ENCODE measurements around the gene LOXHD1.

The LOXHD1 gene

GRCh38 chr18:46629361-46629760 lies 27.7 kb downstream of the LOXHD1 start:
- Histone ChIP-seq H3K27me3 (ENCODE audit: insufficient read depth, low read length) (no peaks in the 10 kb centered on the region; the same call in 1 of the 2 replicates), H3K36me3 (ENCODE audit: insufficient read depth, low read length) (no peaks in the 10 kb centered on the region)
- no peak for TF ChIP-seq EZH2 (IDR thresholded peaks at IDR 0.05; ENCODE audit: borderline replicate concordance, low read length)
- TF ChIP-seq, protein P1, sequence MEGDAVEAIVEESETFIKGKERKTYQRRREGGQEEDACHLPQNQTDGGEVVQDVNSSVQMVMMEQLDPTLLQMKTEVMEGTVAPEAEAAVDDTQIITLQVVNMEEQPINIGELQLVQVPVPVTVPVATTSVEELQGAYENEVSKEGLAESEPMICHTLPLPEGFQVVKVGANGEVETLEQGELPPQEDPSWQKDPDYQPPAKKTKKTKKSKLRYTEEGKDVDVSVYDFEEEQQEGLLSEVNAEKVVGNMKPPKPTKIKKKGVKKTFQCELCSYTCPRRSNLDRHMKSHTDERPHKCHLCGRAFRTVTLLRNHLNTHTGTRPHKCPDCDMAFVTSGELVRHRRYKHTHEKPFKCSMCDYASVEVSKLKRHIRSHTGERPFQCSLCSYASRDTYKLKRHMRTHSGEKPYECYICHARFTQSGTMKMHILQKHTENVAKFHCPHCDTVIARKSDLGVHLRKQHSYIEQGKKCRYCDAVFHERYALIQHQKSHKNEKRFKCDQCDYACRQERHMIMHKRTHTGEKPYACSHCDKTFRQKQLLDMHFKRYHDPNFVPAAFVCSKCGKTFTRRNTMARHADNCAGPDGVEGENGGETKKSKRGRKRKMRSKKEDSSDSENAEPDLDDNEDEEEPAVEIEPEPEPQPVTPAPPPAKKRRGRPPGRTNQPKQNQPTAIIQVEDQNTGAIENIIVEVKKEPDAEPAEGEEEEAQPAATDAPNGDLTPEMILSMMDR (IDR thresholded peaks at IDR 0.05; ENCODE audit: low read length) = no peak

GRCh38 chr18:46628206-46628605 lies 28.8 kb downstream of the LOXHD1 start:
- TF ChIP-seq EZH2 (IDR thresholded peaks at IDR 0.05; ENCODE audit: borderline replicate concordance, low read length) = no peak
- Histone ChIP-seq H3K27me3 (ENCODE audit: insufficient read depth, low read length) (no peaks in the 10 kb centered on the region; the same call in 1 of the 2 replicates), H3F3A (ENCODE audit: insufficient read depth, low read length) (no peaks in the 10 kb centered on the region), H3K9me2 (ENCODE audit: low read depth, low read length) (no peaks in the 10 kb centered on the region), H3K9ac (ENCODE audit: low read length) (no peak overlapping the region), H3K9me3 (ENCODE audit: low read length) (no peaks in the 10 kb centered on the region), H3K79me2 (ENCODE audit: insufficient read depth, low read length) (no peaks in the 10 kb centered on the region), H3K4me1 (ENCODE audit: insufficient read depth, low read length, severe bottlenecking) (no peaks in the 10 kb centered on the region), H3K4me2 (ENCODE audit: low read length) (no peak overlapping the region), H4K20me1 (ENCODE audit: insufficient read depth, low read length) (no peaks in the 10 kb centered on the region), H3K4me3 (ENCODE audit: low read depth, low read length, poor library complexity, severe bottlenecking) (no peak overlapping the region), H2AFZ (ENCODE audit: low read length) (no peak overlapping the region), H3K27ac (ENCODE audit: low read depth, low read length, poor library complexity, severe bottlenecking) (no peak overlapping the region), H3K36me3 (ENCODE audit: insufficient read depth, low read length) (no peaks in the 10 kb centered on the region)

More at GRCh38 chr18:46629361-46629760, 27.7 kb downstream of the LOXHD1 start:
- H3K27ac ChIP-seq (ENCODE audit: low read depth, low read length, poor library complexity, severe bottlenecking) = no peak overlapping the region
- no peak overlapping the region for H3K9ac ChIP-seq (ENCODE audit: low read length)
- H3F3A ChIP-seq (ENCODE audit: insufficient read depth, low read length) = no peaks in the 10 kb centered on the region
- no peaks in the 10 kb centered on the region for H3K79me2 ChIP-seq (ENCODE audit: insufficient read depth, low read length)
- H3K9me2 ChIP-seq (ENCODE audit: low read depth, low read length) = no peaks in the 10 kb centered on the region
- no peak overlapping the region for H3K4me2 ChIP-seq (ENCODE audit: low read length)
- H3K9me3 ChIP-seq (ENCODE audit: low read length) = no peaks in the 10 kb centered on the region
- H2AFZ ChIP-seq (ENCODE audit: low read length) = no peak overlapping the region
- H3K4me3 ChIP-seq (ENCODE audit: low read depth, low read length, poor library complexity, severe bottlenecking) = no peak overlapping the region
- no peaks in the 10 kb centered on the region for H3K4me1 ChIP-seq (ENCODE audit: insufficient read depth, low read length, severe bottlenecking)
- no peaks in the 10 kb centered on the region for H4K20me1 ChIP-seq (ENCODE audit: insufficient read depth, low read length)

DNA sequence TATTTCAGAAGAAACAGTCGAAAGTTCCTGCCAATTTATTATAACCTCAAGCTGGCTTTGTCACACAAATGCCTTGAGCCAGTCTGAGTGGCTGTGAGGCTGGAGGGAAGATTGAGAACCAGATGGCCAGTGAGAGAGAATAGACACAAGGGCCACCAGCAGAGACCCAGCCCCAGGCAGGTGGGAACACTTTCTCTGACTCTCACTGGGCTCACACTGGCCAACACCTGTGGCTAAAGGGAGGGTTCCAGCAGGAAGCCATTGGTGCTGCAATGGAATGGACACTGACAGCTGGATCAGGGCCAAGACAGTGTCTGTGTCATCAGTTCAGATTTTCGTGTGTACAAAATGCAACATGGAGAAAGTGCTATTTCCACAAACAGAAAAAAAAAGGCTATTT lies 29.9 kb downstream of the LOXHD1 start:
- Histone ChIP-seq H4K20me1 (ENCODE audit: insufficient read depth, low read length) (no peaks in the 10 kb centered on the region), H2AFZ (ENCODE audit: low read length) (no peak overlapping the region), H3K4me2 (ENCODE audit: low read length) (no peak overlapping the region), H3F3A (ENCODE audit: insufficient read depth, low read length) (no peaks in the 10 kb centered on the region), H3K27ac (ENCODE audit: low read depth, low read length, poor library complexity, severe bottlenecking) (no peak overlapping the region), H3K4me1 (ENCODE audit: insufficient read depth, low read length, severe bottlenecking) (no peaks in the 10 kb centered on the region), H3K27me3 (ENCODE audit: insufficient read depth, low read length) (no peaks in the 10 kb centered on the region), H3K36me3 (ENCODE audit: insufficient read depth, low read length) (no peaks in the 10 kb centered on the region), H3K9me2 (ENCODE audit: low read depth, low read length) (no peaks in the 10 kb centered on the region), H3K79me2 (ENCODE audit: insufficient read depth, low read length) (no peaks in the 10 kb centered on the region), H3K9ac (ENCODE audit: low read length) (no peak overlapping the region), H3K4me3 (ENCODE audit: low read depth, low read length, poor library complexity, severe bottlenecking) (no peak overlapping the region), H3K9me3 (ENCODE audit: low read length) (no peaks in the 10 kb centered on the region)
- TF ChIP-seq EZH2 (IDR thresholded peaks at IDR 0.05; ENCODE audit: borderline replicate concordance, low read length) = no peak
- TF ChIP-seq, protein P1 (IDR thresholded peaks at IDR 0.05; ENCODE audit: low read length) = no peak

GRCh38 chr18:46625069-46625468 lies 32.0 kb downstream of the LOXHD1 start:
- Histone ChIP-seq H3K79me2 (ENCODE audit: insufficient read depth, low read length) (no peaks in the 10 kb centered on the region), H3K9ac (ENCODE audit: low read length) (no peak overlapping the region), H3K27me3 (ENCODE audit: insufficient read depth, low read length) (no peaks in the 10 kb centered on the region), H3K9me2 (ENCODE audit: low read depth, low read length) (no peaks in the 10 kb centered on the region), H3K4me1 (ENCODE audit: insufficient read depth, low read length, severe bottlenecking) (no peaks in the 10 kb centered on the region), H4K20me1 (ENCODE audit: insufficient read depth, low read length) (no peaks in the 10 kb centered on the region), H3K9me3 (ENCODE audit: low read length) (no peaks in the 10 kb centered on the region), H2AFZ (ENCODE audit: low read length) (no peak overlapping the region), H3K27ac (ENCODE audit: low read depth, low read length, poor library complexity, severe bottlenecking) (no peak overlapping the region), H3K4me3 (ENCODE audit: low read depth, low read length, poor library complexity, severe bottlenecking) (no peak overlapping the region), H3K36me3 (ENCODE audit: insufficient read depth, low read length) (no peaks in the 10 kb centered on the region), H3F3A (ENCODE audit: insufficient read depth, low read length) (no peaks in the 10 kb centered on the region), H3K4me2 (ENCODE audit: low read length) (no peak overlapping the region)
- TF ChIP-seq, protein P1 (IDR thresholded peaks at IDR 0.05; ENCODE audit: low read length) = no peak
- no peak for TF ChIP-seq EZH2 (IDR thresholded peaks at IDR 0.05; ENCODE audit: borderline replicate concordance, low read length)
